Upper lobe of left lung (tissue), 4 donors: ENCODE results near the gene LMTK2.

Experiments used
- EP300 ChIP-seq, 4 donors: sonication (generic); formaldehyde crosslinking; IDR thresholded peaks; one replicate each; pipeline ENCODE4 v1.5.1; 2017; ENCODE audit warnings: antibody characterized with exemption in 4 of 4, control low read depth in 2 of 4
- POLR2AphosphoS5 ChIP-seq, 2 donors: sonication (generic); formaldehyde crosslinking; IDR thresholded peaks; one replicate each; pipeline ENCODE4 v1.5.1; 2017; ENCODE audit warnings: antibody characterized with exemption in 2 of 2
- TF ChIP-seq, protein P1 (sequence below), 6 experiments: fragments of 450-650 bp in 4 of 6; fragments of 200-600 bp in 2 of 6; sonication (generic) in 2 of 6; IDR thresholded peaks; one replicate each; pipeline ENCODE4 v1.5.1; 2016 to 2019; ENCODE audit warnings: antibody characterized with exemption in 6 of 6

GRCh38 chr7:98125759-98126158, 19.1 kb downstream of the LMTK2 start:
- TF ChIP-seq, protein P1, sequence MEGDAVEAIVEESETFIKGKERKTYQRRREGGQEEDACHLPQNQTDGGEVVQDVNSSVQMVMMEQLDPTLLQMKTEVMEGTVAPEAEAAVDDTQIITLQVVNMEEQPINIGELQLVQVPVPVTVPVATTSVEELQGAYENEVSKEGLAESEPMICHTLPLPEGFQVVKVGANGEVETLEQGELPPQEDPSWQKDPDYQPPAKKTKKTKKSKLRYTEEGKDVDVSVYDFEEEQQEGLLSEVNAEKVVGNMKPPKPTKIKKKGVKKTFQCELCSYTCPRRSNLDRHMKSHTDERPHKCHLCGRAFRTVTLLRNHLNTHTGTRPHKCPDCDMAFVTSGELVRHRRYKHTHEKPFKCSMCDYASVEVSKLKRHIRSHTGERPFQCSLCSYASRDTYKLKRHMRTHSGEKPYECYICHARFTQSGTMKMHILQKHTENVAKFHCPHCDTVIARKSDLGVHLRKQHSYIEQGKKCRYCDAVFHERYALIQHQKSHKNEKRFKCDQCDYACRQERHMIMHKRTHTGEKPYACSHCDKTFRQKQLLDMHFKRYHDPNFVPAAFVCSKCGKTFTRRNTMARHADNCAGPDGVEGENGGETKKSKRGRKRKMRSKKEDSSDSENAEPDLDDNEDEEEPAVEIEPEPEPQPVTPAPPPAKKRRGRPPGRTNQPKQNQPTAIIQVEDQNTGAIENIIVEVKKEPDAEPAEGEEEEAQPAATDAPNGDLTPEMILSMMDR (IDR thresholded peaks at IDR 0.05): no peak
- TF ChIP-seq EP300 (IDR thresholded peaks at IDR 0.05) (no peak), POLR2AphosphoS5 (IDR thresholded peaks at IDR 0.05) (no peak)
